Activated CD4-positive, alpha-beta T cell treated with anti-CD3 and anti-CD28 coated beads, Interleukin-2, amount 50 U/mL, for 24 hours (primary cell): ENCODE results near the gene XCR1.

Source experiments
- DNase-seq, 2 donors: peaks; one replicate each; pipeline ENCODE4 v3.0.0-alpha.2; 2020; ENCODE audit warnings: low read depth in 1 of 2, low spot score in 1 of 2

XCR1 gene

GRCh38 chr3:45984331-45985312, 42.7 kb downstream of the XCR1 start:
- no peak for DNase-seq

- DNase-seq, result no peak
Measured at GRCh38 chr3:45983770-45984169, 43.5 kb downstream of the XCR1 start.

- no peak for DNase-seq
Measured at GRCh38 chr3:45981346-45982074, 45.8 kb downstream of the XCR1 start.

GRCh38 chr3:45980819-45981218, 46.5 kb downstream of the XCR1 start:
- no peak for DNase-seq

GRCh38 chr3:45980229-45980813, 47.0 kb downstream of the XCR1 start:
- no peak for DNase-seq

- DNase-seq, result no peak
Measured at GRCh38 chr3:45979378-45979777, 47.9 kb downstream of the XCR1 start.

- peak in 1 of 2 donors; percentile 25 for DNase-seq
Measured at GRCh38 chr3:45978006-45978761, 49.1 kb downstream of the XCR1 start.

- DNase-seq, result peak in 1 of 2 donors; percentile 11
Measured at GRCh38 chr3:45976191-45977091, 50.8 kb downstream of the XCR1 start.

GRCh38 chr3:45975686-45976085, 51.6 kb downstream of the XCR1 start:
- DNase-seq, result no peak

GRCh38 chr3:45974686-45975085, 52.6 kb downstream of the XCR1 start:
- DNase-seq, result no peak

- DNase-seq, result no peak
Measured at GRCh38 chr3:45972534-45973402, 54.5 kb downstream of the XCR1 start.

GRCh38 chr3:45969953-45970352, 57.3 kb downstream of the XCR1 start:
- no peak for DNase-seq

- no peak for DNase-seq
Measured at GRCh38 chr3:45969116-45969515, 58.2 kb downstream of the XCR1 start.

GRCh38 chr3:45968706-45969105, 58.6 kb downstream of the XCR1 start:
- no peak for DNase-seq

- DNase-seq, result no peak
Measured at GRCh38 chr3:45968149-45968548, 59.1 kb downstream of the XCR1 start.

GRCh38 chr3:45967724-45968123, 59.6 kb downstream of the XCR1 start:
- no peak for DNase-seq
